Ascending aorta (tissue), 2 donors: ENCODE data around the gene TBX5. TPM values are rescaled to one million over a fixed set of nuclear protein-coding genes. Genes with fewer than 3 reads are reported as not detected.

ENCODE experiments used
- DNase-seq, 2 donors: peaks; one replicate each; pipeline ENCODE4 v3.0.0-alpha.2; 2019; ENCODE audit warnings: low spot score in 2 of 2
- H3K27ac ChIP-seq, 2 donors: fragments of 200-600 bp; sonication (generic); one replicate each; pipeline ENCODE4 v1.5.1; 2016 to 2017; ENCODE audit warnings: mild to moderate bottlenecking in 1 of 2
- H3K27me3 ChIP-seq: fragments of 200-600 bp; sonication (generic); one replicate; pipeline ENCODE4 v1.5.1; 2017
- H3K36me3 ChIP-seq, 2 donors: fragments of 200-600 bp; sonication (generic); one replicate each; pipeline ENCODE4 v1.5.1; 2016
- H3K4me1 ChIP-seq, 2 donors: fragments of 200-600 bp; sonication (generic); one replicate each; pipeline ENCODE4 v1.5.1; 2016 to 2017; ENCODE audit warnings: mild to moderate bottlenecking in 1 of 2
- H3K4me3 ChIP-seq, 2 donors: fragments of 200-600 bp; sonication (generic); one replicate each; pipeline ENCODE4 v1.5.1; 2016 to 2017; ENCODE audit warnings: mild to moderate bottlenecking in 1 of 2
- H3K9me3 ChIP-seq, 2 donors: fragments of 200-600 bp; sonication (generic); one replicate each; pipeline ENCODE4 v1.5.1; 2016
- intact Hi-C: fragments of 100-400 bp; cut with DNase I; formaldehyde crosslinking; loops from one replicate; pipeline ENCODE4 v1.15.1; 2023
- total RNA-seq: library from RNA; depleted of rRNA; stranded (reverse); fragments of >200 nt; gene quantifications from one replicate; pipeline ENCODE4 v1.1.0, GENCODE V29; 2016
- TF ChIP-seq, protein P1 (sequence below), 3 experiments: fragments of 200-600 bp in 2 of 3; fragments of 450-650 bp in 1 of 3; sonication (generic) in 2 of 3; IDR thresholded peaks; one replicate each; pipeline ENCODE4 v1.5.1; 2016 to 2019; ENCODE audit warnings: antibody characterized with exemption in 3 of 3, mild to moderate bottlenecking in 1 of 3, moderate library complexity in 1 of 3

Gene TBX5
- total RNA-seq, 1 donor from 2014 or later = not detected

DNA sequence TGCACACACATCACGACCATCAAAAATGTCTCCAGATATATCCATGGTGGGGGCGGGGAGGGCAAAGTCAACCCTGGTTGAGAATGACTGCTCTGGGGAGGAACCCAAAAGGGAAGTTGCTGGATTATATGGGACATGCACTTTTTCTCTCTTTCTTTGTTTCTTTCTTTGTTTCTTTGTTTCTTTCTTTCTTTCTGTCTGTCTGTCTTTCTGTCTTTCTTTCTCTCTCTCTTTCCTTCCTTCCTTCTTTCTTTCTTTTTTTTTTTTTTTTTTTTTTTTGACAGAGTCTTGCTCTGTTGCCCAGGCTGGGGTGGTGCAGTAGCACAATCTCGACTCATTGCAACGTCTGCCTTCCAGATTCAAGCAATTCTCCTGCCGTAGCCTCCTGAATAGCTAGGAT, 71.5 kb downstream of the TBX5 start:
- Histone ChIP-seq H3K27me3 (no peaks in the 10 kb centered on the region), H3K4me1 (no peaks in the 10 kb centered on the region), H3K27ac (no peak overlapping the region), H3K9me3 (no peaks in the 10 kb centered on the region), H3K4me3 (no peak overlapping the region), H3K36me3 (no peaks in the 10 kb centered on the region)
- no peak for DNase-seq
- intact Hi-C loops = no loop called here
- TF ChIP-seq, protein P1, sequence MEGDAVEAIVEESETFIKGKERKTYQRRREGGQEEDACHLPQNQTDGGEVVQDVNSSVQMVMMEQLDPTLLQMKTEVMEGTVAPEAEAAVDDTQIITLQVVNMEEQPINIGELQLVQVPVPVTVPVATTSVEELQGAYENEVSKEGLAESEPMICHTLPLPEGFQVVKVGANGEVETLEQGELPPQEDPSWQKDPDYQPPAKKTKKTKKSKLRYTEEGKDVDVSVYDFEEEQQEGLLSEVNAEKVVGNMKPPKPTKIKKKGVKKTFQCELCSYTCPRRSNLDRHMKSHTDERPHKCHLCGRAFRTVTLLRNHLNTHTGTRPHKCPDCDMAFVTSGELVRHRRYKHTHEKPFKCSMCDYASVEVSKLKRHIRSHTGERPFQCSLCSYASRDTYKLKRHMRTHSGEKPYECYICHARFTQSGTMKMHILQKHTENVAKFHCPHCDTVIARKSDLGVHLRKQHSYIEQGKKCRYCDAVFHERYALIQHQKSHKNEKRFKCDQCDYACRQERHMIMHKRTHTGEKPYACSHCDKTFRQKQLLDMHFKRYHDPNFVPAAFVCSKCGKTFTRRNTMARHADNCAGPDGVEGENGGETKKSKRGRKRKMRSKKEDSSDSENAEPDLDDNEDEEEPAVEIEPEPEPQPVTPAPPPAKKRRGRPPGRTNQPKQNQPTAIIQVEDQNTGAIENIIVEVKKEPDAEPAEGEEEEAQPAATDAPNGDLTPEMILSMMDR (IDR thresholded peaks at IDR 0.05) = no peak

GRCh38 chr12:114328292-114328691, 77.7 kb downstream of the TBX5 start:
- H3K4me3 ChIP-seq = no peak overlapping the region
- H3K9me3 ChIP-seq = peaks cover 0 to 3% of the 10 kb centered on the region in 2 donors
- H3K27ac ChIP-seq = no peak overlapping the region
- intact Hi-C loops = no loop called here
- TF ChIP-seq, protein P1 (IDR thresholded peaks at IDR 0.05) = no peak
- H3K27me3 ChIP-seq = no peaks in the 10 kb centered on the region
- H3K4me1 ChIP-seq = no peaks in the 10 kb centered on the region
- no peak for DNase-seq
- no peaks in the 10 kb centered on the region for H3K36me3 ChIP-seq

- Histone ChIP-seq H3K4me3 (no peak overlapping the region), H3K27ac (no peak overlapping the region), H3K27me3 (no peaks in the 10 kb centered on the region), H3K9me3 (peaks cover 0 to 3% of the 10 kb centered on the region in 2 donors), H3K36me3 (no peaks in the 10 kb centered on the region), H3K4me1 (no peaks in the 10 kb centered on the region)
- intact Hi-C loops = no loop called here
- TF ChIP-seq, protein P1 (IDR thresholded peaks at IDR 0.05) = no peak
- no peak for DNase-seq
These were observed 78.2 kb downstream of the TBX5 start for GRCh38 chr12:114327765-114328164.

- Histone ChIP-seq H3K4me1 (peaks cover 3 to 4% of the 10 kb centered on the region in 2 donors), H3K27ac (no peak overlapping the region), H3K27me3 (no peaks in the 10 kb centered on the region), H3K9me3 (no peaks in the 10 kb centered on the region), H3K36me3 (no peaks in the 10 kb centered on the region), H3K4me3 (no peak overlapping the region)
- DNase-seq = no peak
- intact Hi-C loops = no loop called here
- TF ChIP-seq, protein P1 (IDR thresholded peaks at IDR 0.05) = no peak
These were observed 84.4 kb downstream of the TBX5 start for GRCh38 chr12:114321524-114321923.

DNA sequence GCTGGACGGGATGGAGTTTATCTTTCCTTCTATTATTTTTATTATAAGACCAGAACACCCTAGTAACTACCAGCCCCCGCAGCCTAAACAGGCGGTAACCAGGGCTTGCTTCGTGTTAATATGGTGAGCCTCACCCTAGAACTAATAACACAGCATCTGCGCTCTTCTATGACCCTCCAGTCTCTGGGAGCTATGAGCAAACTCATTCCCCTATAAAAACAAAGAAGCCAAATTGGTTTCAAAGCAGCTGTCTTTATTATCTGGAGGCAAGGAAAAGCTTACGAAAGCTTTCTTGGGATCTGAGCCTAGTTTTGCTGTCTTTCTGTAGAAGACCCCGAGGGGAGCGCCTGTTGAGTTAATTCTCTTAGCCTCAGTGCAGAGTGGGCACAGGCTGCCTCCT, 85.0 kb downstream of the TBX5 start:
- Histone ChIP-seq H3K36me3 (no peaks in the 10 kb centered on the region), H3K4me3 (no peak overlapping the region)

More for the DNA sequence above, 85.0 kb downstream of the TBX5 start:
- Histone ChIP-seq H3K9me3 (no peaks in the 10 kb centered on the region), H3K4me1 (peaks cover 4 to 7% of the 10 kb centered on the region in 2 donors), H3K27me3 (no peaks in the 10 kb centered on the region), H3K27ac (no peak overlapping the region)
- TF ChIP-seq, protein P1 (IDR thresholded peaks at IDR 0.05) = no peak
- DNase-seq = no peak
- intact Hi-C loops = no loop called here
